ENCODE measurements around the gene ANAPC13. TPM values are rescaled to one million over a fixed set of nuclear protein-coding genes. Genes with fewer than 3 reads are reported as not detected.

ANAPC13 gene, protein sequence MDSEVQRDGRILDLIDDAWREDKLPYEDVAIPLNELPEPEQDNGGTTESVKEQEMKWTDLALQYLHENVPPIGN
- total RNA-seq, result 81.6 and 92.4 TPM in 2 replicates

DNA sequence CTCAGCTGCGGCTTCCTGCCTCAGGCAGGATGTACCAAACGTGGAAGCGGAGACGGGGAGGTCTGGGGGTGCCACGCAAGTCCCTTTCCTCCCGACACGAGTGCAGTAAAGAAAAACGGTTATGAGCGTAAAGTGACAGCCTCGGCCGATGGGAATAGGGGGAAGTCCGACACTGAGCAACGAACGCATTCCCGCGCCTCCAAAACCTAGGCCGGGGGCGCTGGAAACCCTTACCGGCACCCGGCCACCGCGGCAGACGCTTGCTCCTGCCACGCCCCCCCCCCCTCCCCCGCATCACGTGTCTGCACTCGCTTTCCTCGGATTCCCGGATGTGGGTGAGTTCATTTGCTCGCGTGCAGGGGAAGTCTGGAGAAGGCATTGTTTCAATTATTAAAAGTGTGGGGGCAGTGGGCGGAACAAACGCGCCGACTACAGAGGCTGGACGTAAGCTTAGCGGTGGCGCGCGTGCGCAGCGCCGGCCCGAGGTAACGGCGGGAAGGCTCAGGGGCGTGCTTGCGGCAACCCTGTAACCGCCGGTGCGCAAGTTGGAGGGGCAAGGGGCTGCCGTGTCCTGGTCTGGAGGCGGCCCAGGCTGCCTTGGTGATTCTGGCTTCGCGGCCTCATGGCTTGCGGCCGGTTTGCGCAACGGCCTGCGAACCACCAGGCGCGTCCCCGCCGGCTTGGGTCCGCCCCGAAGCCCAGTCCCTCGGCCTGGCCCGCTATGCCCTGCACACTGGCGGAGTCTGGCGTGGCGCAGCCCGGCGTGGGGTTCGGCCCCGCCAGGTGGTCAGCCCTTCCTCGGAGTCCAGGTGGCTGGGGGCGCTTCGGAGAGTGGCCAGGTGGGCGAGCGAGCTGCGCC is at the start of gene ANAPC13, which contains the start of gene CEP63:
Gene ANAPC13, minus strand, starts transcription at position 268 of the 859 bp plus-strand sequence. CDS start 3,081 bp downstream, outside the sequence.
Gene CEP63, plus strand, starts transcription at position 340 of the 859 bp plus-strand sequence. CDS start 9,264 bp downstream, outside the sequence.

Other genes starting within 250 kb of the ANAPC13 start
- 74.0 and 80.9 TPM in 2 replicates for gene RYK, start 235.1 kb downstream of the ANAPC13 start, total RNA-seq
- gene AMOTL2, start 111.5 kb downstream of the ANAPC13 start, total RNA-seq, result 12.3 and 48.1 TPM in 2 replicates
- 16.1 and 25.4 TPM in 2 replicates for gene CEP63, start 72 bp upstream of the ANAPC13 start, total RNA-seq
- 0.69 and 2.2 TPM in 2 replicates for gene KY, start 165.0 kb upstream of the ANAPC13 start, total RNA-seq

All from bronchial smooth muscle cell (primary cell).